GM10266 (cell line): ENCODE results near the gene COL1A1.

Experiments used
- DNase-seq: peaks from one replicate; pipeline ENCODE4 v3.0.0; 2012; ENCODE audit errors: extremely low spot score
- CTCF ChIP-seq: IDR thresholded peaks from 2 replicates; pipeline ENCODE4 v1.5.1; 2012; ENCODE audit warnings: mild to moderate bottlenecking, low read depth; ENCODE audit not compliant: control insufficient read depth, insufficient read depth; ENCODE audit errors: missing control alignments

The COL1A1 gene

GRCh38 chr17:50205111-50205962, 3.9 kb upstream of the COL1A1 start:
- DNase-seq: no peak

GRCh38 chr17:50204431-50204830, 3.0 kb upstream of the COL1A1 start:
- DNase-seq: no peak
- no peak for TF ChIP-seq CTCF

More at GRCh38 chr17:50205111-50205962, 3.9 kb upstream of the COL1A1 start:
- no peak for TF ChIP-seq CTCF

GRCh38 chr17:50203604-50204345, 2.3 kb upstream of the COL1A1 start:
- no peak for TF ChIP-seq CTCF
- DNase-seq: no peak

GRCh38 chr17:50203086-50203485, 1.7 kb upstream of the COL1A1 start:
- no peak for DNase-seq
- TF ChIP-seq CTCF: no peak

GRCh38 chr17:50200457-50201275, 765 bp downstream of the COL1A1 start:
- peak; percentile 72 for TF ChIP-seq CTCF
- peak; percentile 92 for DNase-seq

GRCh38 chr17:50199803-50200456, 1.5 kb downstream of the COL1A1 start:
- peak; percentile 86 for DNase-seq

More at GRCh38 chr17:50199803-50200456, 1.5 kb downstream of the COL1A1 start:
- TF ChIP-seq CTCF: no peak
